ENCODE data around the gene RAD51B.

DNA sequence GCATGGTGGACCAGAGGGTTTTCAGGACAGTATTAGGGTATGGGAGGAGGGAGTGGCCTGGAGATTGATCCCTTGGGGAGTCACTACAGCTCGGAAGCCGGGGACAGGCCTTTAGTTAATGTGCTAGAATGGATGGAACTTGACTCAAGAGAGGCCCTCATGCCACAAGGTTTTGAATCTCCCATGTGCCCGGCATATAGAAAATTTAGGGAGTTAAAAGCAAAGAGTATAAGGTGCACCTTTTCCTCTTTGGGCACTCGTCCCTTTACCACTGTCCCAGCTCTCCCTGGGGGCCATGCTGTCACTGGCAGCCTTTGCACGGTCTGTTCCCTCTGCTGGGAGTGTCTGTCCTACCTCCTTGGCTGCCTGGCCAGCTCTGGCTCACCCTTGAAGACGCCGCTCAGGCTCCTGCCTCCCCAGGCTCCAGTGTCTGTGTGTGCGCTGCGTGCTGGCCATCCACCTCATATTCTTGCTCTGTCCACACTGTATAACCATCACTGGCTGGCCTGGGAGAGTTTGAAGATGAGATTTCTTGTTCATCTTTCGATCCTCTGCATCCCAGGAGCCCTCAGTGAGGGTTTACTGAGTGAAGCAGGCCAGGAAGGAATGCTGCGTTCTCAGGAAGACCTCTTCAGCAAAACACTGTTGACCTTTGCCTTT lies 811.9 kb downstream of the RAD51B start:
- TF ChIP-seq, protein P1, sequence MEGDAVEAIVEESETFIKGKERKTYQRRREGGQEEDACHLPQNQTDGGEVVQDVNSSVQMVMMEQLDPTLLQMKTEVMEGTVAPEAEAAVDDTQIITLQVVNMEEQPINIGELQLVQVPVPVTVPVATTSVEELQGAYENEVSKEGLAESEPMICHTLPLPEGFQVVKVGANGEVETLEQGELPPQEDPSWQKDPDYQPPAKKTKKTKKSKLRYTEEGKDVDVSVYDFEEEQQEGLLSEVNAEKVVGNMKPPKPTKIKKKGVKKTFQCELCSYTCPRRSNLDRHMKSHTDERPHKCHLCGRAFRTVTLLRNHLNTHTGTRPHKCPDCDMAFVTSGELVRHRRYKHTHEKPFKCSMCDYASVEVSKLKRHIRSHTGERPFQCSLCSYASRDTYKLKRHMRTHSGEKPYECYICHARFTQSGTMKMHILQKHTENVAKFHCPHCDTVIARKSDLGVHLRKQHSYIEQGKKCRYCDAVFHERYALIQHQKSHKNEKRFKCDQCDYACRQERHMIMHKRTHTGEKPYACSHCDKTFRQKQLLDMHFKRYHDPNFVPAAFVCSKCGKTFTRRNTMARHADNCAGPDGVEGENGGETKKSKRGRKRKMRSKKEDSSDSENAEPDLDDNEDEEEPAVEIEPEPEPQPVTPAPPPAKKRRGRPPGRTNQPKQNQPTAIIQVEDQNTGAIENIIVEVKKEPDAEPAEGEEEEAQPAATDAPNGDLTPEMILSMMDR (IDR thresholded peaks at IDR 0.05), result no peak
- peak in 1 of 2 donors; percentile 24 for TF ChIP-seq POLR2A (IDR thresholded peaks at IDR 0.05)

Measured in thyroid gland (tissue), 4 donors.